HUES48 (cell line): Measurements from ENCODE around the gene MPP2.

Source experiments
- H3K27ac ChIP-seq: one replicate; pipeline ENCODE4 v1.7.0; 2013; ENCODE audit warnings: low read depth, low read length, inconsistent platforms
- H3K27me3 ChIP-seq: 2 replicates; pipeline ENCODE4 v1.6.1; 2013; ENCODE audit warnings: mild to moderate bottlenecking, low read length; ENCODE audit not compliant: control insufficient read depth, insufficient read depth
- H3K36me3 ChIP-seq: 2 replicates; pipeline ENCODE4 v1.6.1; 2013; ENCODE audit warnings: low read length; ENCODE audit not compliant: control insufficient read depth, insufficient read depth
- H3K4me1 ChIP-seq: 2 replicates; pipeline ENCODE4 v1.6.1; 2013; ENCODE audit warnings: mild to moderate bottlenecking, low read length; ENCODE audit not compliant: control insufficient read depth, insufficient read depth
- H3K4me3 ChIP-seq: 2 replicates; pipeline ENCODE4 v1.5.1; 2013; ENCODE audit warnings: mild to moderate bottlenecking, low read depth, low read length
- H3K9ac ChIP-seq: 2 replicates; pipeline ENCODE4 v1.6.1; 2013; ENCODE audit warnings: mild to moderate bottlenecking, low read depth, low read length, moderate library complexity
- H3K9me3 ChIP-seq: 2 replicates; pipeline ENCODE4 v1.6.1; 2013; ENCODE audit warnings: low read length; ENCODE audit not compliant: control insufficient read depth, insufficient read depth

Gene MPP2

DNA sequence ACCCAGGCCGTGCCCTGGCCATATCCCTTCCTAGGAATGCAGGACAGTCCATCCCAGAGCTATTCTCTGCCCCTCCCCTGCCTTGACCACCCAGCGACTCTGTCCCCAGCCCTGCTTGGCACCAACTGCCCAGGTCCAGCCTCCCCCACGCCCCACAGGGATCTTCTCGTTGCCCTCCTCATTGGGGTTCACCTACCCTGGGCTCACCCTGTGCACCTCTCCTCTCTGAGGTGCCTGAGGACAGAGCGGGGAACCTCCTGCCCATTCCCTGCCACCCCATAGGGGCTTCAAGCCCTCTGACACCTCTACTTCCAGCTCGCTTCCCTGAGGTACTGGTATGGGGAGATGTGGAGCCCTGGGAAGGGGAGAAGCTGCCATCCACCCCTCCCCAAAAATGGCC, 6.2 kb upstream of the MPP2 start:
- Histone ChIP-seq H3K27me3 (peaks cover 17% of the 10 kb centered on the region), H3K36me3 (no peaks in the 10 kb centered on the region), H3K27ac (no peak overlapping the region), H3K4me3 (no peak overlapping the region), H3K9me3 (no peaks in the 10 kb centered on the region), H3K4me1 (peaks cover 4% of the 10 kb centered on the region; the same call in 1 of the 2 replicates), H3K9ac (no peak overlapping the region)

DNA sequence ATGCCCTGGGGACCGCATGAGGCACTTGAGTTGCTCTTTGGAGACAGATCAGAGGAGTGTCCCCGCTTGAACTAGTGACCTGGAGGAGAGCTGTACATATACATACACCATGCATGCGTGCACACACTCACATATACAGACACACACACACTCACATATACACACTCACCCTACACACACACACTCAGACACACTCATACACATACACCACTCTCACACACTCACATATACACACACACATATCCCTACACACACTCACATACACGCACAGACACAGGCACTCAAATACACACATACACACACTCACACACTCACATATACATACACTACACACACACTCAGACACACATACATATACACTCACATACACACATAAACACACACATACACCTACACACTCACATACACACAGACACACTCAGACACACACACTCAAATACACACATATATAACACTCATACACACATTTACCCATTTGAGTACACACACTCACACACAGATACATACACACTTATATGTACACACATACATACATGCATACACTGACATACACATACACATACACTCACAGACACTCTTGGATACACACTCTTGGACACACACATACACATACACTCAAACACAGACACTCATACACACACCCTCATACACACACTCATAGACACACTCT, 5.4 kb upstream of the MPP2 start:
- Histone ChIP-seq H3K4me1 (peaks cover 6% of the 10 kb centered on the region; the same call in 1 of the 2 replicates), H3K9ac (no peak overlapping the region), H3K27ac (no peak overlapping the region), H3K27me3 (peaks cover 22% of the 10 kb centered on the region), H3K36me3 (no peaks in the 10 kb centered on the region), H3K9me3 (no peaks in the 10 kb centered on the region), H3K4me3 (no peak overlapping the region)

DNA sequence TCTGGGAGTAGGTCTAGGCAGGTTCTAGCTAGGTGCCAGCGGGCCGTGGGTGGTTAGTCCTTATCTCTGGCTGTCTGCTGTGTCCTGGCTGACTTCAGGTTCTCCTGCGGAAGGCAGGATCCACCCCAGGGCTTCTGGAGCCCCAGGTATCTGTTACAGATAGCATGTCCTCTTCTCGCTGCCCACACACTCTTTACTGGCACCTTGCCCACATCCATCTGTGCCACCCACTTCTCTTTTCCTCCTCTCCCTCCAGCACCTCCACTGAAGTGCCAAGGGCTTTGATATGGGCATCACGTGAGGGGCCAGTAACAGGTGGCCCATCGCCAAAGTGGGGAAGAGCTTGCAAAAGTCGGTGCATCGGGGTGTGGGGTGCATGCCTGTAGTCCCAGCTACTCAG, 4.6 kb upstream of the MPP2 start:
- H3K36me3 ChIP-seq: no peaks in the 10 kb centered on the region
- H3K27ac ChIP-seq: no peak overlapping the region
- H3K9ac ChIP-seq: no peak overlapping the region
- no peaks in the 10 kb centered on the region for H3K9me3 ChIP-seq
- peaks cover 4% of the 10 kb centered on the region; the same call in 1 of the 2 replicates for H3K4me1 ChIP-seq
- H3K27me3 ChIP-seq: peaks cover 19% of the 10 kb centered on the region
- H3K4me3 ChIP-seq: no peak overlapping the region

DNA sequence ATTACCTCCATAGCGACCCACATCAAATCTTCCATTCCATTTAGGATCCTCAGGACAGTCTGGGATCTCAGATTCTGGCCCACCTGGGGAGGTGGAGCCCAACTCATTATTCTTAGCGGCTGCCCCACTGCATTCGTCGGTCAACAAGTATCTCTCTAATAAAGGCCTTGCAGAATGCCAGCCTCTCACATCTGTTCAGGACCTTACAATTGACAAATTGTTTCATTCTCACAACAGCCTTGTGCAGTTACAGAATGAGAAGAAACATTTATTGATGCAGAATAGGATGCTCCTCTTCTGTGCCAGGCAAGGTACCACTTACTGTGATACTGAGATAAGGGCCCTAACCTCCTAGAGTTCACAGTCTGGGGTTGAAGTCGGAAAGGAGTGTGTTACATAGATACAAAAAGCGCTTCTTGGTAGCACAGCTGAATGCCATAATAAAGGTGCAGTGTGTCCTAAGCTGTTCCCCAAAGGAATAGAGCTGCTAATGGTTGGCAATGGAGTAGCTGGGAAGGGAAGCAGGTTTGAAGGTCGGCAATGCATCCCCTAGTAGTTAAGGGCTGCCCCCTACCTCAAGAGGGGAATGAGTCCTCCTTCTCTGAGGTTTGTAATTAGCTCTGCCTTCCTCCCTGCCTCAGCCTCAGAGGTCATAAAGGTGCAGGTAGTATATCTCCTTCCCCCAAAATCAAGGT, 2.3 kb upstream of the MPP2 start:
- Histone ChIP-seq H3K27ac (no peak overlapping the region), H3K27me3 (peaks cover 31% of the 10 kb centered on the region), H3K9me3 (no peaks in the 10 kb centered on the region), H3K36me3 (no peaks in the 10 kb centered on the region), H3K9ac (no peak overlapping the region), H3K4me3 (no peak overlapping the region), H3K4me1 (peaks cover 14% of the 10 kb centered on the region)

DNA sequence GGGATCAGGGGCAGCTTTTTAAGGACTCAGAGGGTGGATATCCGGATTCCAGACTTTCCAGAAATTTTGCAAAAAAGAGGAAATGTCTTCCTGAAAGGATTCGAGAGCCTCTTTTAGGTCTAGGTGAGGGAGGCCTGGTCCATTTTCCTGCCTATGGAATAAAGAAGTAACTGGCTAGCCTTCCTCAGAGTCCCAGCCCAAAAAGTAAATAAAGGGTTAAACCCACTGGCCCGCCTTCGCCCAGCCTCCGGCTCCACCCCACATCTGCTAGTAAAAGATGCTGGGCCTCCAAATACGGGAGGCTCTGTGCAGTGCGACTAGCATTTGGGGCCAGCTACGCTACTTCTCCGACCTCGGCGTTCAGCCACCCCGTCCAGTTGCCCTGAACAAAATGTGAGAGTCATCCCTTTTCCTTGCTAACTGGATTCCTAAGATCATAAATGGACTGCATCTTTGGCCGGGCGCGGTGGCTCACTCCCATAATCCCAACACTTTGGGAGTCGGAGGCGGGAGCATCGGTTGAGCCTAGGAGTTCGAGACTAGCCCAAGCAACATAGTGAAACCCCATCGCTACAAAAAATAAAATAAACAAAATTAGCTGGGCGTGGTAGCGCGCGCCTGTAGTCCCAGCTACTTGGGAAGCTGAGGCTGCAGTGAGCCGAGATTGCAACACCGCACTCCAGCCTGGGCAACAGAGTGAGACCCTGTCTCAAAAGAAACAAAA, 824 bp upstream of the MPP2 start:
- no peak overlapping the region for H3K27ac ChIP-seq
- H3K4me3 ChIP-seq: peak overlapping the region; percentile 75
- H3K27me3 ChIP-seq: peaks cover 41% of the 10 kb centered on the region
- peaks cover 19% of the 10 kb centered on the region for H3K4me1 ChIP-seq
- H3K36me3 ChIP-seq: no peaks in the 10 kb centered on the region
- no peaks in the 10 kb centered on the region for H3K9me3 ChIP-seq
- no peak overlapping the region for H3K9ac ChIP-seq

DNA sequence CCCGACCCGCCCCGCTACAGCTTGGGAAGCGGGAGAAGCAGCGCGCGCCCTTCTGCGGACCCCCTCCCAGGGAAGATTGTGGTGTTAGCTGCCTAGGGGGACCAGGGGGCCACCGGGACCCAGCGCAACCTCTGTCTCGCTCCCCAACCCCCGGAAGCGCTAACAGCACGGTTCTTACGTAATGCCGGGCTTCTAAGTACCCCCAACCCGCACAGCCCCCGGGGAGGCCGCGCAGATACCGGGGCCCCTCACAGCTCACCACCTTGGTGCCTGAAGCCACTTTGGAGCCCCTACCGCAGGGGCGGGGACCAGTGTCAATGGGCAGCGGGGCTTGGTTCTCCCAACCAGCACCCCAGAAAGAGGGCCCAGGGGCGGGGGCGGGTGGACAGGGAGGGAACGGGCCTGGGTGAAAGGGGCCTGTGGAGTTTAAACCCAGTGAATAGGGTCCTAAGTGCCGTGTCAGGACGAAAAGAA, 348 bp downstream of the MPP2 start:
- no peaks in the 10 kb centered on the region for H3K9me3 ChIP-seq
- H3K27ac ChIP-seq: peak overlapping the region; percentile 64
- H3K4me1 ChIP-seq: peaks cover 19% of the 10 kb centered on the region
- peaks cover 41% of the 10 kb centered on the region for H3K27me3 ChIP-seq
- no peak overlapping the region for H3K9ac ChIP-seq
- H3K36me3 ChIP-seq: no peaks in the 10 kb centered on the region
- peak overlapping the region; percentile 75 for H3K4me3 ChIP-seq

DNA sequence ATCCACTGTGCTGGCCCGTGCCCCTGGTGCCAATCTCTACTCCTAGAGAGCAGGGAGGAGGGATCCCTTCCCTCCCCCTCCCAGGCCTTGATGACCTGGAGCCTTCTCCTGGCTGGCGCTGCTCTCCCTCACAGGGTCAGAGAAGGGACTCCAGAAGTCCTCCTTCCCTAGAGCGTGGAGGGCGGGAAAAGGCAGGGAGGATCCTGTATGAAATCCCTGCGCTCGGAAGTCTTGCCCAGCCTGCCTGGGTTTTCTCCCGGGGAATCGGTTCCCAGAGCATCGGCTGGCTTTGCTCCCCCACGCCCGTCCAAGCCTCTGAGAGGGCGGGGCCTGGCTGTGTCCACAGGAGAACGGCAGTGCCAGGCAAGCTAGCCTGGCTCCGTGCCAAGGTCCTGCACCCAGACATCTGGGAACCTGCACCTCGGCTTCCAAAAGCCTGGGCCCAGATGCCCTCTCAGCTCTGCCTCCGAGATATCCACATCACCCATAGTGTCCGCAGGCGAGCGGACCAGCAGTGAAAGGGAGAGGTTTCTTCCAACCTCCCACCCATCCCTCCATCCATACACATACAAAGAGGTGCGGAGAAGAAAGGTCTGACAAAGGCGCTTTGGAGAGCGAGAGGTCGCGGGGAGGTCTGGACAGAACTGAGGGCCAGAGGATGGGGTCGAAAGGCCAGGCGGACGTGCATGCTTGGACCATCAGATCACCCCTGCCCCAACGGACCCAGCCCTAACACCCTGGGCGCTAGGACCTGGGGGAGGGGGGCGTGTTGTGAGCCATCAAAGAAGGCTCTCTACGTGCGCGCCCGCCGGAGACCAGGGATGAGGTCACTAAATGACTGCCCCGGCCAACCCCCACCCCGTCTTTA, 1.1 kb downstream of the MPP2 start:
- Histone ChIP-seq H3K9me3 (no peaks in the 10 kb centered on the region), H3K27ac (no peak overlapping the region), H3K27me3 (peaks cover 41% of the 10 kb centered on the region), H3K4me1 (peaks cover 27% of the 10 kb centered on the region), H3K4me3 (peak overlapping the region; percentile 75), H3K36me3 (no peaks in the 10 kb centered on the region), H3K9ac (no peak overlapping the region)

DNA sequence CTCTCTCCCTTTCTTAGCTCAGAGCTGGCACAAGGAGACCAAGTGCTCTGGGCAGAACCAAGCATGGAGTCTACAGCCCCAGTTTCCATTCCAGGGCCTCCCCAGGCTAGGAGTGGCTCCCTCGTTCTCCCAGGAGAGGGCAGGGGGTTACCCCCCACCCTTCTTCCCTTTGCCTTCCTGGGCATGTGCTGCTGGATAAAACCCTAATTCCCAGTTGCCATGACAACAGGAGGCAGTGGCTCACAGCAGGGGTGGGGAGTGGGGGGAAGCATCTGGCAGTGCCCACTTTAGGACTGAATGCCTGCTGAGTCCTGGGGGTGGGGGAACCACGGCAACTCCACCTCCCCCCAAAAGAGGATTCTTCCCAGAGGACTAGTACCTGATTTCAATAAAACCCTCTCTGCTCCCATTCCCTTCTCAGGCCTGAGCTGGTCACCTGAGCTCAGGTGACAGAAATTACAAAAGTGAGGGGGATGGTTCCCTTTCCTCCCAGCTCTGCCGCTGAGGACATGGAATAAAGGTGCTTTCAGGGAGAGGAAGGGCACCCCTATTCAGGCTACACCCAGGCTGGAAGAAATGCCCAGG, 1.8 kb downstream of the MPP2 start:
- H3K36me3 ChIP-seq: no peaks in the 10 kb centered on the region
- H3K9me3 ChIP-seq: no peaks in the 10 kb centered on the region
- no peak overlapping the region for H3K27ac ChIP-seq
- H3K9ac ChIP-seq: no peak overlapping the region
- H3K4me3 ChIP-seq: peak overlapping the region; percentile 75
- peaks cover 41% of the 10 kb centered on the region for H3K27me3 ChIP-seq
- H3K4me1 ChIP-seq: peaks cover 33% of the 10 kb centered on the region

DNA sequence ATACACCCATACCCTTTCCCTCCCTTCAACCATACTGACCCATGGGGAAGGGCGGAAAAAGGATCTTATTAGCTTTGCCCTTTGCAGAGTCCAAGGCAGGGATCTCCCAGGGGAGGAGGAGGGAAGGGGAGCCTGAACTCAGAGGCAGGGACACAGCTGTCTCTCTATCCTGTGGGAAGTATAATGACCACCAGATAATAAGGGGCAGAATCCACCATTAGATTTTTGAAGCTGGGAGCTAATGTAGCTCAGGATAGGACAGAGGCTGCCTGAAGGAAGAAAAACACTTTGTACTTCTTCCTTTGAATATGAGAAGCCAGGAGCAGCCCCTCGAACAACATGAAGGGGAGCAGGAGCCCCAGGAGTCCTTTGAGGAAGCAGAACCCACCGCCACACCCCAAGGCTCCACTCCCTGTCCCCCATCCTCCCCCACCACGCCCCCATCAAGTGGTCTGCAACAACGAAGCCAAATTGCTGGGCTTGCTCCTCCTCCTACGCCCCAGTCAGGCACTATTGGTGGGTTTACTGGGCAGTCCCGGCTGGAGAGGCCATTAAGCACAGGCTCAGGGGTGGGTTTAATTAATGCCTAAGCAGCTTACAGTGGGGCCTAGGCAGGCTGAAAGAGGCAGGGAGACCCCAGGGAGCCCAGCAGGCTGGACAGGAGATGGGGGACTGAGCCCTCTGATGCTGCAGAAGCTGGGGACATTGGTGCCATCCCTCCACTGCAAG, 5.3 kb downstream of the MPP2 start:
- H3K9me3 ChIP-seq: no peaks in the 10 kb centered on the region
- H3K9ac ChIP-seq: no peak overlapping the region
- peaks cover 37% of the 10 kb centered on the region for H3K4me1 ChIP-seq
- no peak overlapping the region for H3K4me3 ChIP-seq
- H3K27ac ChIP-seq: no peak overlapping the region
- peaks cover 26% of the 10 kb centered on the region for H3K27me3 ChIP-seq
- no peaks in the 10 kb centered on the region for H3K36me3 ChIP-seq
